H1 (cell line): Measurements from ENCODE around the gene SLC35F3. TPM values are rescaled to one million over a fixed set of nuclear protein-coding genes. Genes with fewer than 3 reads are reported as not detected.
A peak's percentile ranks its signal among the peaks of the same experiment; 100 is the strongest.

ENCODE experiments used
- ASH2L ChIP-seq: fragments of 200-600, 300-600 bp; sonication (generic); IDR thresholded peaks from one replicate; pipeline ENCODE4 v1.7.1; 2017; ENCODE audit warnings: low read length
- CHD2 ChIP-seq: IDR thresholded peaks from 2 replicates; pipeline ENCODE4 v1.6.1; 2012; ENCODE audit warnings: low read length, improper control_type of control experiment
- CREB1 ChIP-seq: IDR thresholded peaks from 2 replicates; pipeline ENCODE4 v1.6.1; 2012; ENCODE audit warnings: inconsistent platforms
- GTF2F1 ChIP-seq: IDR thresholded peaks from 2 replicates; pipeline ENCODE4 v1.6.1; 2012; ENCODE audit warnings: low read depth, low read length, improper control_type of control experiment, borderline replicate concordance
- KDM5A ChIP-seq: fragments of 200-600 bp; IDR thresholded peaks from 2 replicates; pipeline ENCODE4 v1.7.1; 2012; ENCODE audit warnings: mild to moderate bottlenecking, low read length, inconsistent platforms, mixed read lengths
- RAD21 ChIP-seq, 2 experiments: IDR thresholded peaks in 1 of 2; conservative IDR thresholded peaks in 1 of 2; 2 replicates each; pipeline ENCODE4 v1.6.1; 2011; ENCODE audit warnings: low read depth in 2 of 2, low read length in 2 of 2, improper control_type of control experiment in 1 of 2, inconsistent platforms in 1 of 2, mild to moderate bottlenecking in 1 of 2, moderate library complexity in 1 of 2
- SAP30 ChIP-seq: fragments of 300-600 bp; sonication (generic); IDR thresholded peaks from 2 replicates; pipeline ENCODE4 v1.7.1; 2012; ENCODE audit warnings: low read length, moderate library complexity, mild to moderate bottlenecking, inconsistent platforms; ENCODE audit not compliant: insufficient read depth, insufficient replicate concordance
- TAF1 ChIP-seq: IDR thresholded peaks from 2 replicates; pipeline ENCODE4 v1.6.1; 2011; ENCODE audit warnings: mild to moderate bottlenecking, low read depth, low read length
- polyA plus RNA-seq, 7 experiments: library from polyadenylated mRNA; depleted of rRNA in 3 of 7; stranded (reverse) in 5 of 7; unstranded in 2 of 7; fragments of >200 nt in 5 of 7; fragments of 200-250 nt in 2 of 7; gene quantifications; 1 replicate in 5 of 7; 2 replicates in 1 of 7; 4 replicates in 1 of 7; pipeline versions ENCODE4 v1.2.1 to v1.2.3, GENCODE V29; 2011 to 2013; ENCODE audit warnings: missing spikeins in 2 of 7, mixed read lengths in 2 of 7
- total RNA-seq: library from RNA; stranded (reverse); fragmentation: NEBNext Ultra II Directional; extraction: Animal tissue kit (Norgen Biotek cat#: 25700); gene quantifications from 2 replicates; pipeline ENCODE4 v1.2.1, GENCODE V29; 2021
- TF ChIP-seq, protein P1 (sequence below): IDR thresholded peaks from 2 replicates; pipeline ENCODE4 v1.6.1; 2012; ENCODE audit warnings: inconsistent platforms
- TF ChIP-seq, protein P2 (sequence below): IDR thresholded peaks from 2 replicates; pipeline ENCODE4 v1.6.1; 2012; ENCODE audit warnings: inconsistent platforms

Gene SLC35F3
- total and polyA plus RNA-seq, 2 of the 8 experiments (the other 6 are each of a cell fraction or from before 2014, with no cell fraction given): 0.78 to 1.2 TPM

- TF ChIP-seq SAP30 (no peak), ASH2L (peak; percentile 23), KDM5A (no peak), RAD21 (IDR thresholded peaks at IDR 0.05 in 1 of 2, conservative IDR thresholded peaks at IDR 0.05 in 1 of 2; ENCODE audit: low read depth in 2 of 2, low read length in 2 of 2) (peak in 1 of 2 experiments; percentile 77; a peak in 3 of 4 replicates), TAF1 (no peak), CREB1 (peak; percentile 48; the same call in 1 of the 2 replicates), GTF2F1 (no peak), CHD2 (no peak)
- TF ChIP-seq, protein P1, sequence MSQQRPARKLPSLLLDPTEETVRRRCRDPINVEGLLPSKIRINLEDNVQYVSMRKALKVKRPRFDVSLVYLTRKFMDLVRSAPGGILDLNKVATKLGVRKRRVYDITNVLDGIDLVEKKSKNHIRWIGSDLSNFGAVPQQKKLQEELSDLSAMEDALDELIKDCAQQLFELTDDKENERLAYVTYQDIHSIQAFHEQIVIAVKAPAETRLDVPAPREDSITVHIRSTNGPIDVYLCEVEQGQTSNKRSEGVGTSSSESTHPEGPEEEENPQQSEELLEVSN: peak; percentile 63
- TF ChIP-seq, protein P2, sequence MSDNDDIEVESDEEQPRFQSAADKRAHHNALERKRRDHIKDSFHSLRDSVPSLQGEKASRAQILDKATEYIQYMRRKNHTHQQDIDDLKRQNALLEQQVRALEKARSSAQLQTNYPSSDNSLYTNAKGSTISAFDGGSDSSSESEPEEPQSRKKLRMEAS: peak; percentile 83
Observed at GRCh38 chr1:233904633-233905415, at the start of gene SLC35F3 (continued).
